ENCODE results near the gene AMTN. TPM values are rescaled to one million over a fixed set of nuclear protein-coding genes. Genes with fewer than 3 reads are reported as not detected.
"Not testable (repeated sequence)": the region's sequence is repeated elsewhere in the genome, so short reads cannot be mapped to it uniquely, and the experiment has no call there.

AMTN gene
- total RNA-seq, 1 experiment from 2014 or later: 0.26 TPM

GRCh38 chr4:70533211-70533610, 14.8 kb downstream of the AMTN start:
- Histone ChIP-seq H3K36me3 (no peaks in the 10 kb centered on the region), H3K4me1 (no peaks in the 10 kb centered on the region)

GRCh38 chr4:70533791-70534190, 15.4 kb downstream of the AMTN start:
- no peak for DNase-seq
- no peaks in the 10 kb centered on the region for H3K4me1 ChIP-seq
- H3K27ac ChIP-seq: no peak overlapping the region
- H3K36me3 ChIP-seq: no peaks in the 10 kb centered on the region
- H3K4me3 ChIP-seq: no peak overlapping the region
- H3K27me3 ChIP-seq: no peaks in the 10 kb centered on the region
- H3K9me3 ChIP-seq (replicated peaks): no peaks in the 10 kb centered on the region

More at GRCh38 chr4:70533211-70533610, 14.8 kb downstream of the AMTN start:
- Histone ChIP-seq H3K27me3 (no peaks in the 10 kb centered on the region), H3K4me3 (no peak overlapping the region), H3K9me3 (replicated peaks) (no peaks in the 10 kb centered on the region), H3K27ac (no peak overlapping the region)
- DNase-seq: no peak

DNA sequence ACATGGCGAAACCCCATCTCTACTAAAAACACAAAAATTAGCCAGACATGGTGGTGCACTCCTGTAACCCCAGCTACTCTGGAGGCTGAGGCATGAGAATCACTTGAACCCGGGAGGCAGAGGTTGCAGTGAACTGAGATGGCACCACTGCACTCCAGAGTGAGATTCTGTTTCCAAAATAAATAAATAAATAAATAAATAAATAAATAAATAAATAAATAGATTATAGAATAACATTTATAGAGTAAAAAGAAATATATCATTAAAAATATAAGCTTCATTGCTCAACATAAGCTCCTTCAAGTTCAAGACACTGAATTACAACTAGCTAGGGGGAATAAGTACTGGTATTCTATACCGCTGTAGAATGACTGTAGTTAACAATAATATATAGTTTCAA, 16.5 kb downstream of the AMTN start:
- H3K9me3 ChIP-seq (replicated peaks); H3K4me1 ChIP-seq; H3K27me3 ChIP-seq; H3K27ac ChIP-seq; H3K36me3 ChIP-seq; H3K4me3 ChIP-seq; DNase-seq: not testable (repeated sequence)

- Histone ChIP-seq H3K36me3 (no peaks in the 10 kb centered on the region), H3K9me3 (replicated peaks) (0 out of 2 replicates have a peak, but pooled peaks cover 2% of the 10 kb centered on the region), H3K4me1 (no peaks in the 10 kb centered on the region), H3K27me3 (no peaks in the 10 kb centered on the region), H3K27ac (no peak overlapping the region), H3K4me3 (no peak overlapping the region)
- no peak for DNase-seq
These were observed 20.5 kb downstream of the AMTN start for GRCh38 chr4:70538869-70539268.

GRCh38 chr4:70544279-70544868, 26.0 kb downstream of the AMTN start:
- H3K27ac ChIP-seq: no peak overlapping the region
- no peak overlapping the region for H3K4me3 ChIP-seq
- no peaks in the 10 kb centered on the region for H3K36me3 ChIP-seq
- no peaks in the 10 kb centered on the region; the same call in 1 of the 2 replicates for H3K27me3 ChIP-seq
- H3K4me1 ChIP-seq: no peaks in the 10 kb centered on the region
- peaks cover 2% of the 10 kb centered on the region; the same call in 1 of the 2 replicates for H3K9me3 ChIP-seq (replicated peaks)
- DNase-seq: peak in 1 of 2 experiments; percentile 17

- no peak overlapping the region for H3K4me3 ChIP-seq
- no peaks in the 10 kb centered on the region for H3K36me3 ChIP-seq
- H3K27ac ChIP-seq: no peak overlapping the region
- no peak for DNase-seq
- no peaks in the 10 kb centered on the region for H3K9me3 ChIP-seq (replicated peaks)
- no peaks in the 10 kb centered on the region for H3K27me3 ChIP-seq
- no peaks in the 10 kb centered on the region for H3K4me1 ChIP-seq
These were observed 38.5 kb downstream of the AMTN start for GRCh38 chr4:70556856-70557255.

- Histone ChIP-seq H3K4me3 (no peak overlapping the region), H3K36me3 (no peaks in the 10 kb centered on the region), H3K9me3 (replicated peaks) (no peaks in the 10 kb centered on the region), H3K27me3 (no peaks in the 10 kb centered on the region), H3K4me1 (no peaks in the 10 kb centered on the region), H3K27ac (no peak overlapping the region)
- DNase-seq: peak; percentile 34 to 68
These were observed 41.0 kb downstream of the AMTN start for GRCh38 chr4:70559211-70559830.

DNA sequence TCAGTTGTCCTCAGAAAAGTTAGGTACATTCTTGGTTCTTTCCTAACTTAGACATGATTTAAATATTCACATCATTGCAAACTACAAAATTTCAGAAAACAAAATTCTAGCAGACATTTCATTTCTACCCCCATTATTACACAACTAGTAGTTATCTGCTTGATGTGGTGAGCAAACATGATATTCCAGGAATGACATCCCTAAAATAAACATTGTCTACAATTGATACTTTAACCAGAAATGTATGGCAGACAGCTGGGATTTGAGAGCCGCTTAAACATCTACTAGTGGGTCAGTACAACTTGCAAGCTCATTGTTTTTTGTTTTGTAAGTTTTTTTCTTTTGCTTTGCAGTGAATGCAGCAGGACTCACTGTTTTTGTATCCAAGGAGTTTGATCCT, 41.6 kb downstream of the AMTN start:
- no peak for DNase-seq
- no peak overlapping the region for H3K4me3 ChIP-seq
- no peaks in the 10 kb centered on the region for H3K36me3 ChIP-seq
- no peak overlapping the region for H3K27ac ChIP-seq
- no peaks in the 10 kb centered on the region for H3K27me3 ChIP-seq
- no peaks in the 10 kb centered on the region for H3K9me3 ChIP-seq (replicated peaks)
- H3K4me1 ChIP-seq: no peaks in the 10 kb centered on the region

DNA sequence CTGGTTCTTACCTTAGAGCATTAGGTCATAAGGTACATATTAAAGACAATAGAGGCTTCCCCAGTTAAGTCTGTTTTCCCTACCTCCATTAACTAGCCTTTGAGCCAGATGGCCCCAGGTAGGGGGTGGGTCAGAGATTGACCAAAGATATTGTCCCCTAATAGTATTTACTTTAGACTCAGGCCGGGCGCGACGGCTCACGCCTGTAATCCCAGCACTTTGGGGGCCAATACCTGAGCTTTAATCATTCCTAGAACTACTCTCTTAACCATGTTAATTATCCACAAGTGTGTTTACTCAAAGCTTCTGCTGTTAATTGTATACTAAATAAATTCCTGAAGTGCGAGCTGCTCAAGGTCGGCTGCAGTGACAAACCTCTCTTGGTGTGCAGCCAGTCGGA, 45.7 kb downstream of the AMTN start:
- Histone ChIP-seq H3K9me3 (replicated peaks) (no peaks in the 10 kb centered on the region), H3K4me1 (no peaks in the 10 kb centered on the region), H3K27ac (no peak overlapping the region), H3K27me3 (no peaks in the 10 kb centered on the region), H3K36me3 (no peaks in the 10 kb centered on the region), H3K4me3 (no peak overlapping the region)
- no peak for DNase-seq

DNA sequence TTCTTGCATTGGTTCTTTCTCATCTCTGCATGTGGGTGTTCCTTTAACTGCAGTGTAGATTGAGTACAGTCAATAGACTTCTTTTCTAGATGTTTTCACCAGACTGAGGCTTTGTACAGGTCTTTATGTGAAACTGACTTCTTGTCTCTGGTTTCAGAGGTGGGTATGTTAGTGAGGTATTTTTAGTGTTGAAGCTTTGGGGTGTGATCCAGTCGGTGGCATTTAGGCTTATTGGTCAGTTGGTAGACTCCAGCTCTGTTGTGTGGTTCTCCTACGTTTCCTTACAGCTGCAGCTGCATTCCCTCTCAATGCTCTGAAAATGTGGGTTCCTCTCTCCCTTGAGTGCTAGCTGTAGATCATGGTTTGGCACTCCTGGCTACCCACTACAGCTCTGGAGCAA, 52.4 kb downstream of the AMTN start:
- no peak overlapping the region for H3K4me3 ChIP-seq
- no peak overlapping the region for H3K27ac ChIP-seq
- H3K27me3 ChIP-seq: no peaks in the 10 kb centered on the region
- H3K9me3 ChIP-seq (replicated peaks): no peaks in the 10 kb centered on the region
- no peak for DNase-seq
- H3K4me1 ChIP-seq: no peaks in the 10 kb centered on the region
- no peaks in the 10 kb centered on the region for H3K36me3 ChIP-seq

GRCh38 chr4:70571772-70572171, 53.4 kb downstream of the AMTN start:
- Histone ChIP-seq H3K36me3 (no peaks in the 10 kb centered on the region), H3K9me3 (replicated peaks) (no peaks in the 10 kb centered on the region), H3K27ac (no peak overlapping the region), H3K27me3 (no peaks in the 10 kb centered on the region), H3K4me1 (no peaks in the 10 kb centered on the region), H3K4me3 (no peak overlapping the region)
- no peak for DNase-seq

DNA sequence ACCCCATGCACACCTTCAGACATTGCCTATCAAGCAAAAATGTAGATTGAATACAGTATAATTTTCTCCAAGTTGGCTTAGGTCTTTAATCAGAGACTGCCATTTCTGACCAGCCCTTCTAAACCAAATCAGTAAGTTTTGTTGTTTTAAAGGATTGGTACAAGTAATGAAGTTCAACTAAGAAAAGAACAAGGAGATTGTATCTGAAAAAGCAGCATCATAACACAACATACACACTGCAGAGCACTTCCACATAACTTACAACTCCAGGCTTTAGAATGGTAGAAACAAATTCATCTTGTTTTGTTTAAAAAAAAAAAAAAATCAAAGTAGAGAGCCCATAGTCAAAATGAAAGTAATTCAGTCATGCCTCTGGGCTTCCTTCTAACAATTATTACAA, 57.6 kb downstream of the AMTN start:
- Histone ChIP-seq H3K4me1 (no peaks in the 10 kb centered on the region), H3K36me3 (no peaks in the 10 kb centered on the region), H3K27me3 (no peaks in the 10 kb centered on the region), H3K4me3 (no peak overlapping the region), H3K27ac (no peak overlapping the region), H3K9me3 (replicated peaks) (no peaks in the 10 kb centered on the region)
- no peak for DNase-seq

- Histone ChIP-seq H3K9me3 (replicated peaks) (no peaks in the 10 kb centered on the region), H3K4me1 (no peaks in the 10 kb centered on the region), H3K4me3 (no peak overlapping the region), H3K27me3 (no peaks in the 10 kb centered on the region), H3K27ac (no peak overlapping the region), H3K36me3 (no peaks in the 10 kb centered on the region)
- peak in 1 of 2 experiments; percentile 8 for DNase-seq
These were observed 59.0 kb downstream of the AMTN start for GRCh38 chr4:70577220-70577927.

DNA sequence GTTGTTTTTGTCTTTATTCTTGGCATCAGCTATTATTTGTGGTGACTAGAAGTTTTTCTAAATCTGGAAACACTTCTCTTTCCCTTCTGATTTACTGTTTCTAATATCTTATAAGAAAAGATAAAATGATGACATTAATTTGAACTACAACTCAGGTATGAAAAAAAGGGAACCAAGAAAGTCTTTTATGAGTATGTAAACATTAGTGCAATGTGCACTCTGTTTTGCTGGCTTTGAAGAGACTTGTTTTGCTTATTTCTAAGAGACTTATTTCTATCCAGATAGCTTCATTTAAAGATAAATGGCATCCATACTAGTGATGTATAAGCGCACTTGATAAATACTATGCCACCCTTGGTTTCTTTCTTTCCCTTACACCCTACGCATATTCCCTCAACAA, 63.6 kb downstream of the AMTN start:
- no peak overlapping the region for H3K27ac ChIP-seq
- H3K9me3 ChIP-seq (replicated peaks): no peaks in the 10 kb centered on the region
- H3K36me3 ChIP-seq: no peaks in the 10 kb centered on the region
- no peak overlapping the region for H3K4me3 ChIP-seq
- H3K27me3 ChIP-seq: no peaks in the 10 kb centered on the region
- H3K4me1 ChIP-seq: no peaks in the 10 kb centered on the region
- DNase-seq: no peak

Data from SJCRH30 (cell line).